Mucosa of stomach (tissue), 1 donor: ENCODE measurements around the gene HOXB13.

Source experiments
- H3K27me3 ChIP-seq: one replicate; pipeline ENCODE4 v1.7.0; 2013; ENCODE audit warnings: mild to moderate bottlenecking, low read length; ENCODE audit not compliant: control insufficient read depth, insufficient read depth
- H3K36me3 ChIP-seq: one replicate; pipeline ENCODE4 v1.7.0; 2013; ENCODE audit warnings: low read length; ENCODE audit not compliant: control insufficient read depth, insufficient read depth
- H3K4me1 ChIP-seq: one replicate; pipeline ENCODE4 v1.7.0; 2013; ENCODE audit warnings: mild to moderate bottlenecking, low read length; ENCODE audit not compliant: control insufficient read depth, insufficient read depth
- H3K4me3 ChIP-seq: one replicate; pipeline ENCODE4 v1.7.0; 2013; ENCODE audit warnings: low read length
- H3K9ac ChIP-seq: one replicate; pipeline ENCODE4 v1.7.0; 2013; ENCODE audit warnings: mild to moderate bottlenecking, low read length, moderate library complexity
- H3K9me3 ChIP-seq: one replicate; pipeline ENCODE4 v1.7.0; 2013; ENCODE audit warnings: mild to moderate bottlenecking, low read length, moderate library complexity; ENCODE audit not compliant: control insufficient read depth
- donor health status: Pancreatic carcinoma.

HOXB13 gene

DNA sequence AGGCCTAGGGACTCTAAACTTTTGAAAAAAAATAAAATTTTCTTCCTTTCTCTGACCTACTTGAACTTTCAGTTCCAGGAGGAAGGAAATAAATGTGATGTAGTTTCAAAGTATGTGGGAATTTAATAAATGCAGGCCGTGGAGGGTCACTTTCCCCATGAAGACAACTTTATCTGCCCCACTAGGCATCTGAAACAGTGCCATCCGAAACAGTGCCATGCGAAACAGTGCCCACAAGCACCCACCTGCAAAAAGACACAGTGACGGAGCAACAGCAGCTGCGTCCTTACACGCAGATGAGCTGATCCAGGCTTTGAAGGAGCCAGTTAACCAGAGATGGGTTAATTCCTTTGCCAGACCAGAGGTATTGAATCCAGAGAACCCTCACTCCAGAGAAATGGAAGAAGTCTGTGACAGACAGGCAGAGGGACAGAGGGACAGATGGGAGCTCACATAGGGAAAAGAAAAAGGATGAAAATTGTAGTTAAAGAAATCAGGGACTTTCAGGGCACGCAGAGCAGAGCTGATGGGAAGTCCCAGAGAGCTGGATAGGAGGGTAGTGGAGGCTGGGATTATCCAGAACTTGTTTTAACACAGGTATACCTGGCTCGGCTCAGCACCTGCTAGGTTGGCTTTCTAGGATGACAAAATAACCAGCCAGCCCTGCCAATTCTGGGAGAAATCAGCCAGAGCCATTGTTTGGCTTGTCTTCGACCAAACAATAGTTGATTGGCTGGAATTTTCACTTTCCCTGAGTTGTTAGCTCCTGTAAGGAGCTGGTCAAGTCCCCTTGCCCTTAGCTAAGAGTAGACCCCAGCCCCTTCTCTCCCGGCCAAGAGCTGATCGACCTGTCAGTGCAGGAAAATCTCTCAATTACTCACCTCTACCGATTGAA, 17.1 kb upstream of the HOXB13 start:
- H3K27me3 ChIP-seq: peaks cover 98% of the 10 kb centered on the region
- H3K36me3 ChIP-seq: no peaks in the 10 kb centered on the region
- H3K9ac ChIP-seq: no peak overlapping the region
- H3K4me3 ChIP-seq: no peak overlapping the region
- no peaks in the 10 kb centered on the region for H3K9me3 ChIP-seq
- no peaks in the 10 kb centered on the region for H3K4me1 ChIP-seq

DNA sequence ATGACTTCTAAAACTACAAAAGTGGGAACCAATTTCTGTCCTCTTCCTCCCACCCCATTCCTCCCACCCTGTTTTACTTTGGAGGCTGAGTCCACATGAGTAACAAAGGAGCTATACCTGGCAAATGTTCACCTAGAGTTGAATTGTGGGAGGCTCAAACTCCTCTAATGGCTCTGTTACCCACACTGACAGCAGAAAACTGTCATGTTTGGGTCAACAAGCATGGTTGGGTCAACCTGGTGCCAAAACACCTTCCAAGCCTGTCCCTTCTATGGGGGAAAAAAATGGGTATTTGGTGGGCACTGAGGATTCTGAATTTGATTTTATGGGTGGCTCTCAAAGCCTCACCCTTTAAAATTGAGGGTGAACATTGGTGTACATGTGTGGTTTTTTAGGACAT, 12.0 kb upstream of the HOXB13 start:
- no peaks in the 10 kb centered on the region for H3K9me3 ChIP-seq
- H3K4me1 ChIP-seq: peaks cover 5% of the 10 kb centered on the region
- H3K9ac ChIP-seq: no peak overlapping the region
- H3K4me3 ChIP-seq: no peak overlapping the region
- H3K36me3 ChIP-seq: no peaks in the 10 kb centered on the region
- peaks cover 94% of the 10 kb centered on the region for H3K27me3 ChIP-seq

DNA sequence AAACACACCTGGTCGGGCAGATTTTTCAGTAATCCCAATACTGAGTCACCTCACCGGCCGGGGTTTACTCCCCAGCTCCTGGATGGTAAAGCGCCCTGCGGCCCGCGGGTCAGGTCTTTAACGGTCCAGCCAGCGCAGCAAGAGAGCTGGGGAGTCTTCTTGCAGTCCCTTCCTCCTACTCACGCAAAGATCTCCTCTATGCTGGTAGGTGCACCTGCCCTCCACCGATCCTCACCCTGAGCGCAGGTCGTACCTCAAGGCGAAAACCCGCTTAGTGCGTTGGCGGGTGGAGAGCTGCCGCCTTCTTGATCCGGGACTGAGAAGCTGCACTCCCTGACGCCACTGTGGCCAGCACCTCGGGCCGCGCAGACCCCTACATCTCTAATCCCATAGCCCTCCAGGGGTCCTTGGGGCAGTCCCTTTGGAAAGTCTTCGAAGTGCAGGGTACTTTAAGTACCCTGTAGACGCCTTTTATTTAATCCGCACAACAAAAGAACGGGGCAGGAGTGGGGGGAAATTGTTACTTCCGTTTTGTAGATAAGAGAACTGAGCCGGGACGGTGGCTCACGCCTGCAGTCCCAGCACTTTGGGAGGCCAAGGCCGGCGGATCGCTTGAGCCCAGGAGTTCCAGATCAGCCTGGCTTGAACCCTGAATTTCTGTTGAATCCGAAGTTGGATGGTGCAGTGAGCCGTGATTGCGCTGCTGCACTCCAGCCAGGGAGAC, 10.4 kb upstream of the HOXB13 start:
- Histone ChIP-seq H3K27me3 (peaks cover 95% of the 10 kb centered on the region), H3K4me1 (peaks cover 5% of the 10 kb centered on the region), H3K4me3 (no peak overlapping the region), H3K9me3 (no peaks in the 10 kb centered on the region), H3K9ac (no peak overlapping the region), H3K36me3 (no peaks in the 10 kb centered on the region)

DNA sequence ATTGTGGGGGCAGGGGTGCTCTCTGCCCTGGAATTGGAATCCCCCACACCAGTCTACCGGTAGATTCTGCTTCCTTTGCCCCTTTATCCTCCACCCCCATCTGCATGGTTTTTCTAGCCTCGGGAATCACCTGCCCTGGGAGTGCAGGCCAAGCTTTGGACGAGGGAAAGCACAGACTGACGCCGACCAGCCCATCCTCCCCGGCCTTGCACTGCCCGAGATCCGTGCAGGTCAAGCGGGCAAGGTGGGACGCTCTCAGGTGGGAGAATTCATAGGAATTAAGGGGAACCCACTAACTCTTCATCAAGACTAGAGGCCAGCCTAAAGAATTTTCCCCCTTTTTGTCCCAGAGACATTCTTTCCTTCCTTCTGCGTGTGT, 9.9 kb upstream of the HOXB13 start:
- H3K27me3 ChIP-seq: peaks cover 95% of the 10 kb centered on the region
- H3K36me3 ChIP-seq: no peaks in the 10 kb centered on the region
- no peak overlapping the region for H3K9ac ChIP-seq
- H3K4me1 ChIP-seq: peaks cover 5% of the 10 kb centered on the region
- no peaks in the 10 kb centered on the region for H3K9me3 ChIP-seq
- no peak overlapping the region for H3K4me3 ChIP-seq

DNA sequence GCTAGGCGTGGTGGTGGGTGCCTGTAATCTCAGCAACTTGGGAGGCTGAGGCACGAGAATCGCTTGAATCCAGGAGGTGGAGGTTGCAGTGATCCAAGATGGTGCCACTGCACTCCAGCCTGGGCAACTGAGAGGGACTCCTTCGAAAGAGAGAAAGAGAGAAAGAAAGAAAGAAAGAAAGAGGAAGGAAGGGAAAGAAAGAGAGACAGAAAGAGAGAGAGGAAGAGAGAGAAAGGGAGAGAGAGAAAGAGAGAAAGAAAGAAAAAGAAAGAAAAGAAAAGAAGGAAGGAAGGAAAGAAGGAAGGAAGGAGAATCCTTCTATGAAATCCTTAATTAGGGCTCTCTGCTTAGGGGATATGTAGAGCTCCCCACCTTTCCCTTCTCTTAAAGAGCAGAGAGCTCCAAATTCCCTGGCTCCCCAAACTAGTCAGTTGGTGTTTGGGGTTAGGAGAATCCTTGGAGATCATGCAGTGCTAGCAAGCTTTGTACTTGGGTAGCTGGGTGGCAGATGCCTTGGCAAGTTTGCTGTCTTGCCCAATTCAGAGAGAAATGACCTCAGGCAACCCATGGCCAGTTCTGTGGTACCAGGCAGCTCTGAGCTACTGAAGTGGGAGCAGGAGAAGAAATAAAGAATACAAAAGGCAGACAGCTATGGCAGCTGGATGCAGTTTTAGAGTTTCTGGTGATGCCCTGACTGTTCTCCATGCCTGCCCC, 8.9 kb upstream of the HOXB13 start:
- H3K4me3 ChIP-seq: no peak overlapping the region
- no peak overlapping the region for H3K9ac ChIP-seq
- peaks cover 95% of the 10 kb centered on the region for H3K27me3 ChIP-seq
- H3K36me3 ChIP-seq: no peaks in the 10 kb centered on the region
- peaks cover 5% of the 10 kb centered on the region for H3K4me1 ChIP-seq
- H3K9me3 ChIP-seq: no peaks in the 10 kb centered on the region

DNA sequence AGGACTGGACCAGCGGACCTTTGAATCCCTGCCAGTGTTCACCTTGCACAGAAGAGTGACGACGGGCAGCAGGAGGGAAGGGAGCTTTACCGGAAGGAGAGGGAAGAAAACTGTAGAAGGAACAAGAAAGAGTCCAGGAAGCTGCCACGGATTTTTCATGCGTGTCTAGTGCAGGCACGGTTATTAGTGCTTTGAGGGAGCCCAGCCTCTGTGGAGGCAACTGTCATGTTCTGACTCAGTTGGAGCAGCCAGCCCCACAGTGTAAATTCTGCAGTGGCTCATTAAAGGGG, 6.5 kb upstream of the HOXB13 start:
- no peaks in the 10 kb centered on the region for H3K36me3 ChIP-seq
- peaks cover 5% of the 10 kb centered on the region for H3K4me1 ChIP-seq
- no peak overlapping the region for H3K9ac ChIP-seq
- H3K9me3 ChIP-seq: no peaks in the 10 kb centered on the region
- peaks cover 94% of the 10 kb centered on the region for H3K27me3 ChIP-seq
- H3K4me3 ChIP-seq: no peak overlapping the region

DNA sequence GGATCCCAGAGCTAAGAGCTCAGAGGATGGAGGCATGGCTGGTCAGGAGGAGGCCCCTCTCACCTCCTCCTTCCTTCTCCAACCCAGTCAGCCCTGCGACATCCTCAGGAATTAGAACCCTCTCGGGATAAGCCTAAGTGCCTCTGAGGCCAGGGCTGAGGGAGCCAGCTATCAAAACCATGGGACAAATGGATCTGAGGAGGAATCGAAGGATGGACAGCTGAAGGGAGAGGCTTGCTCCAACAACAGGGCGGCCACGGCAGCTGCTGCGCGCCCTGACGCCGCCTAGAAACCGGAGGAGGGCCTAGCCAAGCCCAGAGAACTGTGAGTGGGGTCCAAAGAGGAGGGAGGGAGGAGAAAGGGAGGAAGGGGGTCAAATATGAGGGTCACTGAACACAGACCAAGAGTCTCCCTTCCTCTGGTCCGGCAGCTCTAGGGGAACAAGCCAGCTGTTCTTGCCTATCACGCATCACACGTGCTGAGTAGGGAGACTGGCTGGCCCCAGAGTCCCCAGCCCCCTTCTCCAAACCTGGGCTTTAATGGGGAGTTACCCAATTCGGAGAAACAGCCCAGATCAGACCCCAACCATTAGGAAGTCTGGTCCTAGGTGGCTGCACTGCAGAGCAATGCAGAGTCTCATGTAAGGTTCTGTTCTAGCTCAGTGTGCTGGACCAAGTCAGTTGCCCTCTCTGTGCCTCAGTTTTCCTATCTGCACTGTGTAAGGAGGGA, 5.9 kb upstream of the HOXB13 start:
- H3K4me1 ChIP-seq: peaks cover 5% of the 10 kb centered on the region
- peaks cover 94% of the 10 kb centered on the region for H3K27me3 ChIP-seq
- H3K36me3 ChIP-seq: no peaks in the 10 kb centered on the region
- no peaks in the 10 kb centered on the region for H3K9me3 ChIP-seq
- H3K4me3 ChIP-seq: no peak overlapping the region
- H3K9ac ChIP-seq: no peak overlapping the region

DNA sequence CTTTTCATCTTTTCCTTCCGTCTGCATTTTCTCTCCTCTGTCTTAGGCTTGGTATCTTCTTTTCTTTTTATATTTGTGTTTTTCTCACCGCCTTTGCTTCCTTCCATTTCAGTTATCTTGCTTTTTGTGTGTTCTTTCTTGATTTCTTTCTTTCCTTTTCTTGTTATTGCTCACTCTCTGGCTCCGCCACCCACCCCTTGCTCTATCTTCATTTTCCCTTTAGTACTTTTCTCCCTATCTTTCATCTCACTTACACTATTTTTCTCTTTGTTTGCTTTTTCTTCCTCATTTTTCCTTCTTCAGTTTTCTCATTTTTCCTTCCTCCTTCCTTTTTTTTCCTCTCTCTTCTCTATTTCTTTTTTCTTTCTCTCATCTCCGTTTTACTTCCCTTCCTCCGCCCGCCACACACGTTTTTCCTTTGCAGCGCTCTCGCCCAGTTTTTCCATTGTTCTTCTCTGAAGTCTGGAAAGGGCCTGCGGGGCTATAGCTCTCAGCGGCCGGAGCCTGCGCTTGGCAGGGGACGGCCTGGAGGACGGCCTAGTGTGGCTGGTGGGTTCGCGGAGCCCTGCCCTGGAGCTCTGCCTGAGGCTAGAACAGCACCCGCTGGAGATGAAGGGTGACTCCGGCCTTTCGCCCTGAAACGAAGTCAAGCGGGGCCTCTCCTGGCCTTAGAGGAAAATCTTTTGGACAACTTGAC, 5.2 kb upstream of the HOXB13 start:
- Histone ChIP-seq H3K4me1 (peaks cover 3% of the 10 kb centered on the region), H3K9ac (no peak overlapping the region), H3K36me3 (no peaks in the 10 kb centered on the region), H3K9me3 (no peaks in the 10 kb centered on the region), H3K27me3 (peaks cover 94% of the 10 kb centered on the region), H3K4me3 (no peak overlapping the region)

DNA sequence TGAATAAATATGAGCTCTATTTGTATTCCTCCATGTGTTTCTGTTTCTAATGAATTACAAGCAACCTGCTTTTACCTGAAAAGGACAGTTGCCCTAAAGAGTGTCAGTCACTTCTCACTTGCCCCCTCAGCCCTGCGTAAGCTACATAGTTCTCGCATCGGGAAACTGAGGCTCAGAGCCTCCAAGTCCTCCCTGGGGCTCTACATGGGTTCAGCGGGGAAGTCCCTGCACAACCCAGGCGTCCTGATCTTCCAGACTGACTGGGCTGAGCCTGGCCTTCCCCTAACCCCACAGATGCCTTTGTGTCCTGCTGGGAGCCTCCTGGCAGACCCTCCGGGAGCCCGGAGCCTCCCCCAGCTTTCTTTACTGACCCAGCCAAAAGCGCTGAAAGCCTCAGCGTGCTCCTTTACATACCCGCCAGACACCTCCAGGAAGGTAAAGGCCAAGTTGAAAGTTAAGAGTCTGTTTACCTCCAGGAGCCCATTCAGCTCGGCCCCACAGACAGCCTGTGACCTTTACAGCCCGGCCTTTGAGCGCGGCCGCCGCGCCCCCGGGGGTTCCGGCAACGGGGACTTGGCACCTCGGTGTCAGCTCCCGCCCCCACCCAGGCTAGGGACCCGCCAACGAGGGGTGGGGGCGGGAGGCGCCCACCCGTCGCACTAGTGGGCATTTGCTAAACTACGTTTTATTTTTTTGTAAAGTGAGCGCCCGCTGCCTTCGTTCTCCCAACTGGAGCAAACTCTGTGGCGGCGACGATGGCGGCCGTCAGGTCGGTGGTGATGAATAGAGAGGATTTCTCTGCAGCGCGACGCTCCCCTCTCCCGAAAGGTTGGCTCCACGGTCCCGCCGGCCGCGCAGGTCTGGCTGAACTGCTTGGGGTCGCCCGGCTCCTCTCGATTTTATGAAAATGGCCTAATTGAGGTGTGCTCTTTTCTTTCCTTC, 4.4 kb upstream of the HOXB13 start:
- no peak overlapping the region for H3K4me3 ChIP-seq
- H3K36me3 ChIP-seq: no peaks in the 10 kb centered on the region
- no peak overlapping the region for H3K9ac ChIP-seq
- no peaks in the 10 kb centered on the region for H3K9me3 ChIP-seq
- H3K27me3 ChIP-seq: peaks cover 94% of the 10 kb centered on the region
- peaks cover 10% of the 10 kb centered on the region for H3K4me1 ChIP-seq

DNA sequence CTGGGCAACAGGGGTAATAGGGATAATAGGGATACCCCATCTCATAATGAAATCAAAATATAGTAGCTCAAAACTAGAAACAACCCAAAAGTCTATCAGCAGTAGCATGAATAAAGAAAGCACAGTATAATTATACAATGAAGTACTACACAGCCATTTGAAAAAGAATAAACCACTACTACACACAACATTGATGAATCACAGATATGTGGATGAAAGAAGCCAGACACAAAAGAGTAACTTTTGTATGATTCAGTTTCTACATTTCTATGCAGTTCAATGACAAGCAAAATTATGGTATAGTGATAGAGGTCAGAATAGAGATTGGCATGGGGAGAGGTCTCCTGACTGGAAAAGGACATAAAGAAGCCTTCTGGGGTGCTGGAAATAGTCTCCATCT, 2.8 kb upstream of the HOXB13 start:
- H3K4me3 ChIP-seq: no peak overlapping the region
- H3K27me3 ChIP-seq: peaks cover 98% of the 10 kb centered on the region
- no peaks in the 10 kb centered on the region for H3K36me3 ChIP-seq
- H3K9ac ChIP-seq: no peak overlapping the region
- H3K4me1 ChIP-seq: peaks cover 10% of the 10 kb centered on the region
- no peaks in the 10 kb centered on the region for H3K9me3 ChIP-seq

DNA sequence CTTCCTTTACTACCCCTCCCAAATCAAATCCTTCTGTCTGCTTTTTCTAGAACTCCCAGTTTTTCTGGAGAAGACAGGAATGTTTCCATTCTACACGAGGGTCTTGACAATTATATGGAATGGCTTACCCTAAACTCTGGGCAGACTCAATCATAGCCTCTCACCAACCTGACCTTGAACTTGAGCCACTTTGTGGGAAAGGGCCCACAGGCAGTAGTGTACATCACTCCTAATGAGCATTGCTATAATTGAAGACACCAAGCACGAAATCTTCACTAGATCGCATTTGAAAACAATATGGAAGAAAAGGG, 1.6 kb upstream of the HOXB13 start:
- H3K4me3 ChIP-seq: no peak overlapping the region
- H3K9ac ChIP-seq: no peak overlapping the region
- H3K27me3 ChIP-seq: peaks cover 98% of the 10 kb centered on the region
- H3K9me3 ChIP-seq: no peaks in the 10 kb centered on the region
- peaks cover 10% of the 10 kb centered on the region for H3K4me1 ChIP-seq
- no peaks in the 10 kb centered on the region for H3K36me3 ChIP-seq
